IMR-90 (cell line): Measurements from ENCODE around the gene TRPM3.

Experiments used
- MAFK ChIP-seq: IDR thresholded peaks from 2 replicates; pipeline ENCODE4 v1.6.1; 2012; ENCODE audit warnings: low read depth, low read length, improper control_type of control experiment
- POLR2A ChIP-seq: IDR thresholded peaks from 2 replicates; pipeline ENCODE4 v1.6.1; 2012; ENCODE audit warnings: mild to moderate bottlenecking, low read depth, low read length
- SMC3 ChIP-seq: fragments of 150-350 bp; IDR thresholded peaks from 2 replicates; pipeline ENCODE4 v1.6.1; 2016; ENCODE audit warnings: low read depth, mild to moderate bottlenecking, antibody characterized with exemption, low read length, moderate library complexity
- TF ChIP-seq, protein P1 (sequence below): conservative IDR thresholded peaks from 2 replicates; pipeline ENCODE4 v1.5.1; 2012; ENCODE audit warnings: mild to moderate bottlenecking, low read depth, low read length, improper control_type of control experiment
- TF ChIP-seq, protein P2 (sequence below): fragments of 150-350 bp; IDR thresholded peaks from 2 replicates; pipeline ENCODE4 v1.6.1; 2017; ENCODE audit warnings: mild to moderate bottlenecking, antibody characterized with exemption, low read length, low read depth

DNA sequence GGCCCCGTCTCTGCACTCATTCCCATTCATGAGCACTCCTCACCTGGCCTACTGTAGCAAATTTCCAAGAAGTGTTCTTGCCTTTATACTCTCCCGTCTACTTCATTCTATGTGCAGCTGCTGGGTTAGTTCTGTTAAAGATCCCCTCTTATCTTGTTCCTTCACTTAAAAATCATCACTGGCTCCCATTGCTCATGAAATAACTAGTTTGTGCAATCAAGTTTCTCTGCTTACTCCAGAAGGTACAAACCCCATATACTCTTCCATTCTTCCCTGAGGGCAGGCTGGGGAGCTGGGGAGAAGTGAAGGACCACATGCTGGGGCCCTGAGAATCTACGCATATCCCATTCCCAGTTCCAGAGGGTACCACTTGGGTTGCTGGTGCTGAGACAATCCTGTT, 622.6 kb downstream of the TRPM3 start:
- TF ChIP-seq POLR2A (no peak), SMC3 (no peak), MAFK (no peak)
- TF ChIP-seq, protein P1, sequence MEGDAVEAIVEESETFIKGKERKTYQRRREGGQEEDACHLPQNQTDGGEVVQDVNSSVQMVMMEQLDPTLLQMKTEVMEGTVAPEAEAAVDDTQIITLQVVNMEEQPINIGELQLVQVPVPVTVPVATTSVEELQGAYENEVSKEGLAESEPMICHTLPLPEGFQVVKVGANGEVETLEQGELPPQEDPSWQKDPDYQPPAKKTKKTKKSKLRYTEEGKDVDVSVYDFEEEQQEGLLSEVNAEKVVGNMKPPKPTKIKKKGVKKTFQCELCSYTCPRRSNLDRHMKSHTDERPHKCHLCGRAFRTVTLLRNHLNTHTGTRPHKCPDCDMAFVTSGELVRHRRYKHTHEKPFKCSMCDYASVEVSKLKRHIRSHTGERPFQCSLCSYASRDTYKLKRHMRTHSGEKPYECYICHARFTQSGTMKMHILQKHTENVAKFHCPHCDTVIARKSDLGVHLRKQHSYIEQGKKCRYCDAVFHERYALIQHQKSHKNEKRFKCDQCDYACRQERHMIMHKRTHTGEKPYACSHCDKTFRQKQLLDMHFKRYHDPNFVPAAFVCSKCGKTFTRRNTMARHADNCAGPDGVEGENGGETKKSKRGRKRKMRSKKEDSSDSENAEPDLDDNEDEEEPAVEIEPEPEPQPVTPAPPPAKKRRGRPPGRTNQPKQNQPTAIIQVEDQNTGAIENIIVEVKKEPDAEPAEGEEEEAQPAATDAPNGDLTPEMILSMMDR = no peak
- TF ChIP-seq, protein P2, sequence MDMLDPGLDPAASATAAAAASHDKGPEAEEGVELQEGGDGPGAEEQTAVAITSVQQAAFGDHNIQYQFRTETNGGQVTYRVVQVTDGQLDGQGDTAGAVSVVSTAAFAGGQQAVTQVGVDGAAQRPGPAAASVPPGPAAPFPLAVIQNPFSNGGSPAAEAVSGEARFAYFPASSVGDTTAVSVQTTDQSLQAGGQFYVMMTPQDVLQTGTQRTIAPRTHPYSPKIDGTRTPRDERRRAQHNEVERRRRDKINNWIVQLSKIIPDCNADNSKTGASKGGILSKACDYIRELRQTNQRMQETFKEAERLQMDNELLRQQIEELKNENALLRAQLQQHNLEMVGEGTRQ = no peak
